Stimulated activated CD8-positive, alpha-beta memory T cell treated with anti-CD3 and anti-CD28 coated beads, Interleukin-7, amount 100 ng/mL, for 4 hours (primary cell): ENCODE results near the gene TCEA2.

Experiments used
- DNase-seq, 2 donors: peaks; one replicate each; pipeline ENCODE4 v3.0.0-alpha.2; 2020; ENCODE audit warnings: low read depth in 2 of 2

TCEA2 gene

DNA sequence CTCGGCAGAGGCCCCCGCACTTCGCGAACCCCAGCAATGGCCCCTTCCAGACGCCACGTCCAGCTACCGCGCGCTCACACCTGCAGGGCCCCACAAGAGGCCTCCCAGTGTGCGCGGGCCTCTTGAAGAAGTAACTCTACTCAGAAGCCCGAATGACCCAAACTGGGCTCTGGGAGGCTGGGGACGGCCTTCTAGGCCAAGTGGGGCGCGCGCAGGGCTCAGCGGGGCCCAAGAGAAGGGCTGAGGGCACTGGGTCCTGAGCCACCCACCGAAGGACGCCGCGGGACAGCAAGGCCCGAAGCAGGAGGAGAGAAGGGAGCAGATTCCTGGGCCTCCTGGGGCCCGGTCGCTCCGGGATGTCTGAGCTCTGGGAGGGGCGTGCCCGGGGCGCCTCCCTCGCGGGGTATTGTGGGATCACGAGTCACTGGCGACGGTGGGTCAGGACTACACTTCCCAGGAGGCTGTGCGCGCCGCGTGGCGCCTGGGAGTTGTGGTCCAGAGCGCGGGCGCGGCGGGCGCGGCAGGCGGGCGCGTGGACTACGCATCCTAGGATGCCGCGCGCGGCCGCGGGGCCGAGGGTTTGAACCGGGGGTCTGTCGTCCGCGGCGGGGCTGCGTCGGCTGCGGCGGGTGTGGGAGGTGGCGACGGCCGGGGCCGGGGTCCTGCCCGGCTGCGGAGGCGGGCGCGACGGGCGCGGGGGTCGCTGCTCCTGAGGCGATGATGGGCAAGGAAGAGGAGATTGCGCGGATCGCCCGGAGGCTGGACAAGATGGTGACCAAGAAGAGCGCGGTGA, at the start of gene TCEA2:
TCEA2 (plus strand) TSS at position 603 of the 793 bp plus-strand sequence; CDS start at position 718, 115 bp downstream.
- peak; percentile 87 to 92 for DNase-seq

- no peak for DNase-seq
Measured at GRCh38 chr20:64015635-64016034, 47.4 kb upstream of the TCEA2 start.

- no peak for DNase-seq
Measured at GRCh38 chr20:64021124-64021975, 41.6 kb upstream of the TCEA2 start.

DNA sequence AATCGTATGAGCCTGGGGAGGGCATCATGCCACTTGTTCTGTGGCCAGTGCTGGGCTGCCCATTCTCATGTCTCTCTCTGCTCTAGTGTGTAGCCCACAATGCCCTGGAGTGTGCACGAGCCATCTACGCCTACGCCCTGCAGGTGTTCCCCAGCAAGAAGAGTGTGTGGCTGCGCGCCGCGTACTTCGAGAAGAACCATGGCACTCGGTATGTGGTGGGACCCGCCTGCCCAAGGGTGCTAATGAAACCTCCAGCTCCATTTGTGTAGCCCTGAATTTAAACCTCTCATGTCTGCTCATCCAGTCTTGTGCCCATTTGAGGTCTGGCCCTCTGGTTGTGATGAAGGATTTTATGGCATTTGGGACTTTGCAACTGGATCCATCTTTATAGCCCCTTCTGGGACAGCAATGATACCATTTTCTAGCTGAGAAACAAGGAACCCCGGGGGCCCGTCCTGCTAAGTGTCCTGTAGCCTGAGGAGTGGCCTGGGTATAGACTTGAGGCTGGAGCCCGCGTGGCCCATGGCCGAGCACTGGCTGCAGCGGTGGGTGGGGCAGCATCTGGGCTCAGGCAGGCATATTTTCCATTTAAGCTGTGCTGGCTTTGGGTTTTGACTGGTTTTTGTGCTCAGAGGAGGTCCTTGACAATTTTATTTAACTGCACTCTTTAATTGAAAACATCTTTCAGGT, 40.2 kb upstream of the TCEA2 start:
- DNase-seq = no peak

DNA sequence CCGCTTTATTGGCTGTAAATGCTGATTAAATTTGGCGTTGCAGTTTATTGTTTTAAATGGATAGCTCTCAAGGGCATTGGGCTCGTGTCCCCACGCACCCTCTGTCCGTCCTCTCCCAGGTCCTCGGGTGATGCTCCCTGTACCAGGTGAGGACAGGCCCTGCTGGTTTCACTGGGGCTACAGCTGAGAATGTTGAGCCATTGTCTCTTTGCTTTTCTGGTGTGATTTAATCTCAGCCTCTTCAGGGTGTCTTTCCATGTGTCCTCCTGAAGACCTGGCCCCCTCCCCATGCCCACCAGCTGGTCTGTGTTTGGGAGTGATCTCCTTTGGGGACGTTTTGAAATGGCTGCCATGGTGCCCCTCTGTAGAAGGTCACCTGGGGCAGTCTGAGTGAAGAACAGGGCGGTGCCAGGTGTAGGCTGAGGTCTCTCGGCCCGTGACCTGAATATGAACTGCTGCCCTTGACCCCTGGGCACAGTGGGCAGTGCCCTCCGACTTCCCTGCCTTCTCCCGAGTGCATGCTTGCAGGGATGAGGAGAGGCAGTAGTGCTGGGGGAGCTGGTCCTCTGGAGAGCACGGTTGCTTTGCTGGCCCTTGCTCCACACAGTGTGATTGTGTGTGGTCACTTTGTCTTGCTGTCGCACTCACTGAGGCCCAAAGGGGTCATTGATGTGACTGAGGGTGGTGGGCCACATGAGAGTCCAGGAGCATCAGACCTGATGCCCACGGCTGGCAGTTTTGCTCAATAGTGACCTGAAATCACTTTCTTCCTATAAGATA, 39.4 kb upstream of the TCEA2 start:
- no peak for DNase-seq

- DNase-seq = no peak
Measured at GRCh38 chr20:64024141-64024990, 38.6 kb upstream of the TCEA2 start.

- no peak for DNase-seq
Measured at GRCh38 chr20:64025101-64025825, 37.7 kb upstream of the TCEA2 start.

GRCh38 chr20:64025826-64026412, 37.1 kb upstream of the TCEA2 start:
- no peak for DNase-seq

- no peak for DNase-seq
Measured at GRCh38 chr20:64027981-64028685, 34.9 kb upstream of the TCEA2 start.

- no peak for DNase-seq
Measured at GRCh38 chr20:64029293-64030117, 33.5 kb upstream of the TCEA2 start.

GRCh38 chr20:64030371-64031134, 32.4 kb upstream of the TCEA2 start:
- no peak for DNase-seq

DNA sequence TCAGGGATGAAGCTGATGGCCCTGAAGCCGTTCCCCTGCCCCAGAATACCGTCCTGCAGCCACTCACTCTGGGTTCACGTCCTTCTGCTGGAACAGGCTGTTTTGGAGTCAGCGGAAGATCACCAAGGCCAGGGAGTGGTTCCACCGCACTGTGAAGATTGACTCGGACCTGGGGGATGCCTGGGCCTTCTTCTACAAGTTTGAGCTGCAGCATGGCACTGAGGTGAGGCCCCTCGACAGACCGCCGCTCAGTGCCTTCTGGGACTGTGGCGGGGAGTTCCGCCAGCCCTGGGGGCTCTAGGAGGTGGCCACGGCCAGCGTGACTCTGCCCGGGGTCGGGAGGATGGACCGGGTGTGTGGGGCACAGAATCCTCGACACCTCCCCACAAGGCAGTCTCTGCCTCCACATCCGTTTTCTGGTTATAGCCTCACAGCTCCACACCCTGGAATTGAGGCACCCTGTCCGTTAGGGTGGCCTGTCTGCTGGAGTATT, 31.1 kb upstream of the TCEA2 start:
- no peak for DNase-seq

GRCh38 chr20:64032706-64033624, 30.0 kb upstream of the TCEA2 start:
- DNase-seq = no peak

- DNase-seq = no peak
Measured at GRCh38 chr20:64033981-64034493, 29.0 kb upstream of the TCEA2 start.

DNA sequence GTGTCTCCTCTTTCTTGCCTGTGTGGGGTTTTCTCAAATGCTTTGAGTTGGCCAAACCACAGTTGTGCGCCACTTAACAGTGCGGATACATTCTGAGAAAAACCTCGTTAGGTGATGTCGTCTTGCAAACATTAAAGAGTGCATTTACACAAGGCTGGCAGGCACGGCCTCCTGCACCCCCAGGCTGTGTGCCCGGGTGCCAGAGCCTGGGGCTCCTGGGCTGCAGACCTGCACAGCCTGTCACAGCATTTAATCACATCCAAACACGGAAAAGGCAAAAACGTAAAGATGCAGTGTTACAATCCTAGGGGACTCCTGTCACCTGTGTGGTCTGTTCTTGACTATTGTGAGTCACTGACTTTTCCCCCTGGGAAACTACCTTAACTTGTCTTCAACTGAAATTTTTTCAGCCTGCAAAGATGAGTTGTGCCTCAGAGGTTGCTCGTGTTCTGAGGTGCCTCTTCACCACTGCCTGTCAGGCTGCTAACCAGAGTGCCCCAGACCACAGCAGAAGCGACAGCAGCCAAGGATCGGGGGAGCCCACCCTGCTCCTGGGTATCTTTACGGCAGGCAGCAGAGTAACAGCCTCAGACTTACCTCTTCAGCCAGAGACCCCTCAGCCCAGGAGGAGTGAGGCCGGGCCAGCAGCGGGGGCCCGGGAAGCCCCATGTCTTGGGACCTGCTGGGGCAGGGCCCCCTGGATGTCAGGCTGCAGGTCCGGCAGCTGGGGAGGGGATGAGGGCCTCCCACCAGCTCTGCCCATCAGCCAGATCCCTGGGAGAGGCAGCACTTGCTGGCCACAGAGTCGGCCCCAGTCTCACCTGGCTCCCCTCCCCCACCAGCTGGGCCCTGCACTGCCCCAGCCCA, 27.7 kb upstream of the TCEA2 start:
- peak in 1 of 2 donors; percentile 21 for DNase-seq
